HG03280 (cell line): Measurements from ENCODE around the gene PTCHD4.

ENCODE experiments used
- ATAC-seq: cut with Tn5 transposase; IDR thresholded peaks from one replicate; pipeline ENCODE4 v1.9.1; 2021; ENCODE audit warnings: mild to moderate bottlenecking, moderate library complexity; ENCODE audit not compliant: unreplicated experiment

The PTCHD4 gene

DNA sequence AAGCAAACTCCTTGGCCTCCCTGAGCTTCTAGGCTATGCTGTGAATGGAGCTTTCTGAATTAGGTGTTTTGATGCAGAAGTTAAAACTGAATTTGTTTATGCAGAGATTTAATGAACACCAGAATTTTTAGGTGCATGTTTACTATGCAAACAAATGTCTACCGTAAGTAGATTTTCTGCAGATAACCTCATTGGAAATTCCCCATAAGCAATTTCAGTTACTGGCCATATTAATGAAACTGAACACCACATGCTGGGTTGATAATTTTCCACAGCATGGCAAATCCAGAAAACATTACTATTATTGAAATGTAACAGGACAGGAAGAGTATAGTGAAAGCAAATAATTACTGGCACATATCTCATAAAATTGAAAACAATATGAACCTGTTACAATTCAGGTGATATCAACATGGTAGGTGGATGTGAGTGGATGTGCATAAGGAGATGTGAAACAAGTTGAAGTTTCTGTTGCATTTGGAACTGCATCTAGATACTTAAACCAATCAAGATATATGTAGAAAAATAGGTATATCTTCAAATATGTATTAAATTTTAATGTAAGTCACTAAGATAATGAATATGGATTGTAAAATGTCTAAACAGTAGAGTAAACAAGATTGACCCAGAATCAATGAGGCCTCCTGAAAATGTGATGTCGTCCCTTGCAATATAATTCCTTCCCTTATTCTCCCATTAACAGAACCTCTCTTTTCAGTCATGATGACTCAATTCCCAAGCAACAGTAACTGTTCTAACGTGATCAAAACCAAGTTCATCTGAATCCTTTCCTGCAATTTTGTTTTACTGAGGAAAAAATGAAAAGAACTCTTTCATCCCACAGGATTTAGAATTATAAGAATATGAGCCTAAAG lies 11.0 kb downstream of the PTCHD4 start:
- no peak for ATAC-seq

GRCh38 chr6:48098923-48099322 lies 12.1 kb downstream of the PTCHD4 start:
- no peak for ATAC-seq

DNA sequence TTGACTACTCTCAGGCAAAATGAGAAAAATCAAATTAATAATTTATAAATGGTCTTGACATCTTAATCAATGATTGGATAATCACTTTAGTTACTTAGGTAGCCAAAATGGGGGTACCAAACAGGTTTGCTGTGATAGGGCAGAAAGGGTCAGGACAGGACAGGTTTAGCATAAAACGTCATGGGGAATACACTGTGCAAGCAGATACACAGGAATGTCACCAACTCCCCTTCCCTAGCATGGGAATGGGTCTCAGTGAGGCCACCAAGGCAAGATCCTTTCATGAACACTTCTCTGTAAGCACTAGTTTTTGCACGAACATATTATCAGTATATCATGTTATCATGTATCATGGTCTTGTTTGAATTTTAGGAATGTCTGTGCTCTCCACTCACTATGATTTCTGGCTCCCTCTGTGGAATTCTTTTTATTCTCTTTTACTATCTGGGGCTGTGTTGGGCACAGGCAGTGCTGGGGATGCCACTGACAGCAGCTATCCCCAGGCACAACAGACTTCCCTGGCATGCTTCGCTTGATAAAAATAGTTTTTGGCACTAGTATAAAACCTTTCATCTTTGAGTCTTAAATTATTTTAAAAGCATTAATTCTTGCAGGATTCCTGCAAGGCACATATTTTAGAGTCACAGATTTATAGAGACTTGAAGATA lies 18.3 kb downstream of the PTCHD4 start:
- no peak for ATAC-seq

DNA sequence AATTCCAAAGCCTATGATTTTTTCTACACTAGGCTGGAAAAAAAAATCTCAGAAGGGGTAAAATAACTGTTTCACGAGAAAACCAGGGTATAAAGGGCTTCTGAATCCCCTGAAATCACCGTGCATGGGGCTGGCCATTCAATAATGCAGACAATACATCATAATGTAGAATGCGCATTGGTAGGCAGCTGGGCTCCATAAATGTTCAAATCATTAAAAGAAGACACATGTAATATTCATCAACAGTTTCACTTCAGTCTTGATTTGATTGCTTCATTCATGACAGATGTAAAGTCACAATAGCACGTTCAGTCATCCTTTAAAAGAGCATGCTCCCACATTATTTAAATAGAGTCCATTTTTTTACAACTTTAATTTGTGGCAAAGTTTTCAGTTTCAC lies 20.5 kb downstream of the PTCHD4 start:
- no peak for ATAC-seq

DNA sequence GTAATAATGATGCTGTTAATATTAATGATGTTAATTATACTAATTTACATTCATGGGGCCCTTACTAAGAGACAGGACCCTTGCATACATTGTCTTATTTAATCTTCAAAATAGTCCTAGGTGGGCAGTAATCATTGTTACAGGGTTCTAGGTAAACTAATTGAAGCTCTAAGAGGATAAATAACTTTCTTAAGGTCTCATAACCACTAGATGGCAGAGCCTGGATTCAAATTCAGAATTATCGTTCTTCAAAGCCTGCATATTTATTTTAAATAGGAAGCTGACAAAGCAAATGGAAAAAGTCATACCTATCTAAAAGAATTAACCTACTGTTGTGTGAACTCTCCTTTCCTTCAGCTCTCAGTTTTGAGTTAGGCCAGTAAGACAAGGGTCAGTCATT lies 23.5 kb downstream of the PTCHD4 start:
- ATAC-seq, result no peak

GRCh38 chr6:48086187-48086586 lies 24.8 kb downstream of the PTCHD4 start:
- ATAC-seq, result no peak

DNA sequence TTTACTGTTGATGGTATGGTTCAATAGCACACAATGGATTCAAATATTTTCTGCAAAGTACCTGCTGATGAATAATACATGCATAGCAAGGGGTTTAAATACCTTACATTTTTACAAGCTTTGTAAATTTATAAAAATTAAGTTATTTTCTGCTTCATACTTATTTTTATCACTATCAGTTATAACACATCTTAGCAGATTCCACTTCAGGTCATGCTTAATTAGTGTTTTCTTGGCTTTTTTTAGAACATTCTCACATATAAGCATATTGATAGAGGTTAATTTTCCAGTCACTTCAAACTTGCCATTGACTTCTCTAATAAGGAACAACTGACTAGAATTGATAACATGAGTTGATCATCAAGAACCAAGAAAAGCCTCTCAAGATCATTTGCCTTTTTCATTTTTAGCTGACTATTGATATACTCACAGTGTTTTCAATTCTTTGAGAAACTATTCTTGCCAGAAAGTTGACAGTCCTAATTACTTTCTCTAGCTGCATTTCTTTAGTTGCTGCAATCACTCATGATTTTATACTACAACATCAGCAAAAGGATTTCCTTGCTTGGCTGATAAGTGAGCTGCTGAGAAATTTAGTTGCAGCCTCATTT lies 25.8 kb downstream of the PTCHD4 start:
- ATAC-seq, result no peak

GRCh38 chr6:48084201-48084600 lies 26.8 kb downstream of the PTCHD4 start:
- ATAC-seq, result no peak

DNA sequence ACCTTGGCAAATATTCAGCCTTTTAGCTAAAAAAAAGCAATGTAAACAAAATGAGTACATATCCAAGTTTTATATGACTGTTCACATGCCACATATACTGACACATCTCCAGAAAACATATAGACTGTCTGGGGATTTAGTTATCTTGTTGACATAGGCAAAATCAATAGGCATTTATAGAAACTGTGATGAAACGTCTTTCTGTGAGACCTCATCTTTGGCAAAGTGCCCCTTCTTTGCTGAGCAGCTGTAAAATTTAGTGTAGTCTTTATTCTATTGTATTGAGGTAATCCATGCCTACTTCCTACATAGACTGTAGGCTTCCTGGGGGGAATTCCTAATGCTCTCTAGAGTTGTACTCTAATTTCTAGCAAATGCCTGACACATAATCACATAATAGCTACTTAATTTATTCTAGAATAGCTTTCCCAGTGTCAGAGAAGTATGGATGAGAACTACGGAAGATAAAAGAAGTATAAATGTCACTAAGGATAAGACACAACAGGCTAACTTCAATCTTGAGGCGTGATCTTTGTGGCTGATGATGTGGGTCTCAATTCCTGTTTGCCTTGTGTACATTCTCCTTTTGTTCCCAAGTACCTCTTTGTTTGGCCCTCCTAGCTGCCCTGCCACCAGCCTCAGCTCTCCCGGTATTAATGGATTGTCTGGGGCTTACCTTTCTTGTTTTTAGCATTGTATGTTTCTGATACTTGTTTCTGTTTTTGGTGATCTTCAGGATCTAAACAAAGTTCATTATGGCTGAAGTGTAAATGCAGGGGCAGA lies 30.6 kb downstream of the PTCHD4 start:
- ATAC-seq, result no peak

DNA sequence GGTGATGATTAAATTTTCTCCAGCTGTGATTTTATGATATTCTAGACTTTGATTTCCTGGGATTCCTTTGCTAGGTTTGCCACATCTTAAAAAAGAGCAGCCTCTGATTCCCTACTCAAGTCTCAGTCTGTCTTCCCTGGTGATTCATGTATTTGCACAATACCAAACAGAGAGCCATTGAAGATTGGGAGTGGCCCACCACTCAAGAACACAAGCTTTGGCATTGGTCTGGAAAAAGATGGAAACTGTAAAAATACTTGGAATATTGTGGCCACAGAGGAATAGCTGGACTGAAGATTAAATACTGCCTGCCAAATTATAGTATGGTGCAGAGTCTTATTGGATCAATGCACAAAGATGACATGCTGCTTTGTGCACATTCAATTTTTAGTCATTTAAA lies 32.9 kb downstream of the PTCHD4 start:
- ATAC-seq, result no peak

GRCh38 chr6:48075181-48075580 lies 35.8 kb downstream of the PTCHD4 start:
- no peak for ATAC-seq

DNA sequence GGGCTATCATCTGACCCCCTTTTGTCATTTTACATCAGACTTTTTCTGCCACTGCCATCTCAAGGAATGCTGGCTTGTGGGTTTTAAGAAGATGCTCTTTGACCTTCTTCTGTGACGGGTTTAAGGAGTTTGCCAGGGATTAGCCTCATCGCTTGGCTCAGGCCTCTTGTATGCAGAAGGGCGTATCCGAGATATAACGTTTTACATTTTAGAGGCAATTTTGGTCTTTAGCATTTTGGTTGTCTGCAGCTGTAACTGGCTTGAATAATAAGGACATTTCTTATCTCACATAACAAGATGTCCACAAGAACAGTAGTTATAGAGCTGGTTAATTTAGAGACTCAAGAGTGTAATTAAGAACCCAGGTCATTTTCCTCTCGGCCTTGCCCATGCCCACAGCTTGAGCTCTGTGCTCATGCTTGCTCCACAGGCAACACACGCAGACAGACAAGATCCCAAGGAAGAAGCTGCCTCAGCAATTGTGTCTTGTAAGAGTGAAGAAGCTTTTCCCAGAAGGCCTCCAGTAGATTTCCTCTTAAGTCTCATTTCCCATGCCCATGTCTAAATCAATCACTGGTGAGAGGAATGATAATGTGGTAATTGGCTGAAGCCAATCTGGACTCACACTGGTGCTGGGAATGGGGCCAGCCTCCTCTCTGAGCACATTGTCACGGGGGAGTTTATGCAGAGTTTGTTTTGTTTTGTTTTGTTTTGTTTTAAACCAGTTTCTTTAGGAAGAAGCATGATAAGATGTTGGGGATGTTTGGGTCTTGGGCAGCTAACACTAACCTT lies 36.8 kb downstream of the PTCHD4 start:
- no peak for ATAC-seq

DNA sequence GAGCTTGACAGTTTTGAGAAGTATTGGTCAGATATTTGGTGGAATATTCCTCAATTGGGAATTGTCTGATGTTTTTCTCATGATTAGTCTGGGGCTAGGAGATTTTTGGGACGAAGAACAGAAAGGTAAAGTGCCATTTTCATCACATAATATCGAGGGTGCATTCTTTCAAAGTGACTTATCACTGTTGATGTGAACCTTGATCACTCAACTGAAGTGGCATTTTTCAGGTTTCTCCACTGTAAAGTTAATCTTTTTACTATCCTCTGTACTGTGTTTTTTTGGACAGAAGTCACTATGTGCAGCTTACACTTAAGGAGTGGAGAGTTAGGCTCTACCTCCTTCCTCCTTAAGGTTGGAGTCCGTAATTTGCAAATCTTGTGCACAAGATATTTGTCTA lies 39.2 kb downstream of the PTCHD4 start:
- no peak for ATAC-seq

- no peak for ATAC-seq
These were observed 41.7 kb downstream of the PTCHD4 start for GRCh38 chr6:48069280-48069679.

DNA sequence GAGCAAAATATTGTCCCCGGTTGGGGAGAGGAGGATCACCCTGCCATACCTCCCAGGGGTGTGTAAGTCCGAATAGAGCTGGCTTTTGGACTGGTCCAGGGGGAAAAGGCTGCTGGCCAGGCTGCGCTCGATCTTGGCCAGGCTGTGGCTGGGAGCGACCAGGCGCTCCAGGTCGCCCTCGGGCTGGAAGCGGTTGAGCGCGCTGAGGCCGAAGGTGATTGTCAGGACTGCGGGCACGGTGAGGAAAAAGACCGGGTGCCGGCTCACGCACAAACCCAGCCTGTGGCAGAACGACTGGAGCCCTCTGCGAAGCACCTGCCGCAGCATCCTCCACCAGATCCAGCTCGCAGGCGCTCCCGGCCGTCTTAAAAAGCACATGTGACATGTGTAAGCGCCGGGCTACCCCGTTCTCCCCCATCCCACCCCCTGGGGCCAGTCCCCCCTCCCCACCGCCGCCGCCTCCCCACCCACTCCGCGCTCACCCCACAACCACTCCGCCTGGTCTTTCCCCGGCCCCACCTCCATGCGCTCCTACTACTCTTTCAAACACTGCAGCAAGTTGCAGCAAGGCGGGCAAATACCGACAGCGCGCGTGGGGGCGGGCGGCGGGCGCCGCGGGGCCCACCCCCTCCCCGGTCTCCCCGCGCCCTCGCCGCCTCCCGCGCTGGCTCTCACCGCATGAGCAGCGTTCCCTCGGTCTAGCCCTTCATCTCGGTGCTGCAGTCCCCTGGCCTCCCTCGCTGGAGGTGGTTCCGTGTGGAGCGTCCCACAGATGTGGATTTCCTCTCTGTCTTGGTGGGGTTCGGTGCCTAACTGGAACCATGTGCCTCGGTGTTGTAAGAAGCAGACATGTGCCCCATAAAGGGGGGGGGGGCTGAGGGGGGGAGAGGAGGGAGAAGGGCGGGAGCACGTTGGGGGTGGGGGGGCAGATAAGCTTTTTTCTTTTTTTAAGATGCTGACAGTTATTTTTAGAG lies 42.4 kb downstream of the PTCHD4 start:
- no peak for ATAC-seq

DNA sequence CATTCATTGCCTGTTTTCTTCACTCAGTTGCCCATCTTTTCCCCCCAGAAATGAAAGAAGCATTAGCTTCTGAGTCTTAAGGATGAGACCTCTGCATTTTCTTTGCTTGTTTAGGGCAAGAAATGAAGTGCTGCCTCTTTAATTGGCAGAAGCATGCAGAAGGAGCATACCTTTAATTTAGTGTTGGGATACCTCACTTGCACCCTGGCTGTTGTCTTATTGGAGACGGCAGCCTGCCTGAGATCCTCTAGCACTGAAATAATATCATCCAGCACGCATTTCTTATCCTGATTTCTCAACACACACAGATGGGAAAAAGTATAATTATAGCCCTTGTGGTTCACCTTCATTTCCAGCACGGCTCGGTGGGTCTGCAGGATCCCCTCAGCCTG lies 43.1 kb downstream of the PTCHD4 start:
- no peak for ATAC-seq

- ATAC-seq, result no peak
These were observed 43.8 kb downstream of the PTCHD4 start for GRCh38 chr6:48067148-48067712.

GRCh38 chr6:48061265-48061990 lies 49.6 kb downstream of the PTCHD4 start:
- no peak for ATAC-seq
